Measurements from ENCODE around the gene DCHS2.

The DCHS2 gene

GRCh38 chr4:154452798-154453346 is 38.7 kb downstream of the DCHS2 start:
- H3K36me3 ChIP-seq (ENCODE audit: control insufficient read depth, insufficient read depth, low read length): no peaks in the 10 kb centered on the region
- WGBS (ENCODE audit: insufficient coverage, insufficient read length): no CpG with 5 or more reads among the region's 5 CpGs

GRCh38 chr4:154450966-154451365 is 40.6 kb downstream of the DCHS2 start:
- Histone ChIP-seq H3K36me3 (ENCODE audit: control insufficient read depth, insufficient read depth, low read length) (no peaks in the 10 kb centered on the region), H3K4me1 (ENCODE audit: control insufficient read depth, insufficient read depth, low read length) (no peaks in the 10 kb centered on the region; the same call in 1 of the 2 replicates), H3K27ac (ENCODE audit: low read length) (no peak overlapping the region), H3K27me3 (ENCODE audit: control insufficient read depth, insufficient read depth, low read length) (no peaks in the 10 kb centered on the region), H3K9me3 (ENCODE audit: control insufficient read depth, insufficient read depth, low read length) (no peaks in the 10 kb centered on the region), H3K4me3 (ENCODE audit: low read length) (no peak overlapping the region)
- WGBS (ENCODE audit: insufficient coverage, insufficient read length): no CpG with 5 or more reads among the region's 1 CpG
- DNase-seq (ENCODE audit: low read depth, low spot score): no peak

More at GRCh38 chr4:154452798-154453346, 38.7 kb downstream of the DCHS2 start:
- H3K4me1 ChIP-seq (ENCODE audit: control insufficient read depth, insufficient read depth, low read length): no peaks in the 10 kb centered on the region; the same call in 1 of the 2 replicates
- DNase-seq (ENCODE audit: low read depth, low spot score): no peak
- H3K4me3 ChIP-seq (ENCODE audit: low read length): no peak overlapping the region
- no peak overlapping the region for H3K27ac ChIP-seq (ENCODE audit: low read length)
- no peaks in the 10 kb centered on the region for H3K27me3 ChIP-seq (ENCODE audit: control insufficient read depth, insufficient read depth, low read length)
- no peaks in the 10 kb centered on the region for H3K9me3 ChIP-seq (ENCODE audit: control insufficient read depth, insufficient read depth, low read length)

GRCh38 chr4:154444958-154445357 is 46.6 kb downstream of the DCHS2 start:
- no peaks in the 10 kb centered on the region for H3K27me3 ChIP-seq (ENCODE audit: control insufficient read depth, insufficient read depth, low read length)
- no peaks in the 10 kb centered on the region for H3K36me3 ChIP-seq (ENCODE audit: control insufficient read depth, insufficient read depth, low read length)
- no peaks in the 10 kb centered on the region for H3K9me3 ChIP-seq (ENCODE audit: control insufficient read depth, insufficient read depth, low read length)
- no peak overlapping the region for H3K27ac ChIP-seq (ENCODE audit: low read length)
- no peak overlapping the region for H3K4me3 ChIP-seq (ENCODE audit: low read length)
- DNase-seq (ENCODE audit: low read depth, low spot score): no peak
- H3K4me1 ChIP-seq (ENCODE audit: control insufficient read depth, insufficient read depth, low read length): no peaks in the 10 kb centered on the region; the same call in 1 of the 2 replicates
- no CpG with 5 or more reads among the region's 2 CpGs for WGBS (ENCODE audit: insufficient coverage, insufficient read length)

- H3K4me3 ChIP-seq (ENCODE audit: low read length): no peak overlapping the region
- DNase-seq (ENCODE audit: low read depth, low spot score): no peak
- H3K36me3 ChIP-seq (ENCODE audit: control insufficient read depth, insufficient read depth, low read length): no peaks in the 10 kb centered on the region
- H3K27ac ChIP-seq (ENCODE audit: low read length): no peak overlapping the region
- 100% methylated on average over 1 of the region's 3 CpGs for WGBS (ENCODE audit: insufficient coverage, insufficient read length)
- H3K27me3 ChIP-seq (ENCODE audit: control insufficient read depth, insufficient read depth, low read length): no peaks in the 10 kb centered on the region
- no peaks in the 10 kb centered on the region for H3K9me3 ChIP-seq (ENCODE audit: control insufficient read depth, insufficient read depth, low read length)
- H3K4me1 ChIP-seq (ENCODE audit: control insufficient read depth, insufficient read depth, low read length): no peaks in the 10 kb centered on the region
These were observed 49.6 kb downstream of the DCHS2 start for GRCh38 chr4:154441982-154442381.

GRCh38 chr4:154441124-154441523 is 50.5 kb downstream of the DCHS2 start:
- no peak overlapping the region for H3K27ac ChIP-seq (ENCODE audit: low read length)
- no peaks in the 10 kb centered on the region for H3K4me1 ChIP-seq (ENCODE audit: control insufficient read depth, insufficient read depth, low read length)
- H3K4me3 ChIP-seq (ENCODE audit: low read length): no peak overlapping the region
- H3K36me3 ChIP-seq (ENCODE audit: control insufficient read depth, insufficient read depth, low read length): no peaks in the 10 kb centered on the region
- H3K9me3 ChIP-seq (ENCODE audit: control insufficient read depth, insufficient read depth, low read length): no peaks in the 10 kb centered on the region
- DNase-seq (ENCODE audit: low read depth, low spot score): no peak
- no peaks in the 10 kb centered on the region for H3K27me3 ChIP-seq (ENCODE audit: control insufficient read depth, insufficient read depth, low read length)
- no CpG with 5 or more reads among the region's 1 CpG for WGBS (ENCODE audit: insufficient coverage, insufficient read length)

- Histone ChIP-seq H3K4me1 (ENCODE audit: control insufficient read depth, insufficient read depth, low read length) (no peaks in the 10 kb centered on the region), H3K9me3 (ENCODE audit: control insufficient read depth, insufficient read depth, low read length) (no peaks in the 10 kb centered on the region), H3K27me3 (ENCODE audit: control insufficient read depth, insufficient read depth, low read length) (no peaks in the 10 kb centered on the region), H3K27ac (ENCODE audit: low read length) (no peak overlapping the region), H3K4me3 (ENCODE audit: low read length) (no peak overlapping the region), H3K36me3 (ENCODE audit: control insufficient read depth, insufficient read depth, low read length) (no peaks in the 10 kb centered on the region)
- WGBS (ENCODE audit: insufficient coverage, insufficient read length): no CpG with 5 or more reads among the region's 1 CpG
- DNase-seq (ENCODE audit: low read depth, low spot score): no peak
These were observed 52.4 kb downstream of the DCHS2 start for GRCh38 chr4:154439224-154439623.

- WGBS (ENCODE audit: insufficient coverage, insufficient read length): no CpG with 5 or more reads among the region's 1 CpG
- no peak for DNase-seq (ENCODE audit: low read depth, low spot score)
- no peak overlapping the region for H3K27ac ChIP-seq (ENCODE audit: low read length)
These were observed 55.7 kb downstream of the DCHS2 start for GRCh38 chr4:154435895-154436294.

GRCh38 chr4:154433543-154433942 is 58.1 kb downstream of the DCHS2 start:
- WGBS (ENCODE audit: insufficient coverage, insufficient read length): no CpG with 5 or more reads among the region's 6 CpGs
- H3K27ac ChIP-seq (ENCODE audit: low read length): no peak overlapping the region
- no peak for DNase-seq (ENCODE audit: low read depth, low spot score)
- no peak overlapping the region for H3K4me3 ChIP-seq (ENCODE audit: low read length)
- H3K4me1 ChIP-seq (ENCODE audit: control insufficient read depth, insufficient read depth, low read length): no peaks in the 10 kb centered on the region
- H3K27me3 ChIP-seq (ENCODE audit: control insufficient read depth, insufficient read depth, low read length): no peaks in the 10 kb centered on the region
- no peaks in the 10 kb centered on the region for H3K9me3 ChIP-seq (ENCODE audit: control insufficient read depth, insufficient read depth, low read length)
- no peaks in the 10 kb centered on the region for H3K36me3 ChIP-seq (ENCODE audit: control insufficient read depth, insufficient read depth, low read length)

More at GRCh38 chr4:154435895-154436294, 55.7 kb downstream of the DCHS2 start:
- Histone ChIP-seq H3K36me3 (ENCODE audit: control insufficient read depth, insufficient read depth, low read length) (no peaks in the 10 kb centered on the region), H3K4me1 (ENCODE audit: control insufficient read depth, insufficient read depth, low read length) (no peaks in the 10 kb centered on the region), H3K4me3 (ENCODE audit: low read length) (no peak overlapping the region), H3K9me3 (ENCODE audit: control insufficient read depth, insufficient read depth, low read length) (no peaks in the 10 kb centered on the region), H3K27me3 (ENCODE audit: control insufficient read depth, insufficient read depth, low read length) (no peaks in the 10 kb centered on the region)

GRCh38 chr4:154429176-154429575 is 62.4 kb downstream of the DCHS2 start:
- DNase-seq (ENCODE audit: low read depth, low spot score): no peak
- WGBS (ENCODE audit: insufficient coverage, insufficient read length): no CpG with 5 or more reads among the region's 5 CpGs
- H3K27ac ChIP-seq (ENCODE audit: low read length): no peak overlapping the region

GRCh38 chr4:154427149-154427548 is 64.5 kb downstream of the DCHS2 start:
- Histone ChIP-seq H3K27ac (ENCODE audit: low read length) (no peak overlapping the region), H3K4me1 (ENCODE audit: control insufficient read depth, insufficient read depth, low read length) (no peaks in the 10 kb centered on the region)
- no CpG with 5 or more reads among the region's 6 CpGs for WGBS (ENCODE audit: insufficient coverage, insufficient read length)

More at GRCh38 chr4:154429176-154429575, 62.4 kb downstream of the DCHS2 start:
- Histone ChIP-seq H3K9me3 (ENCODE audit: control insufficient read depth, insufficient read depth, low read length) (no peaks in the 10 kb centered on the region), H3K4me1 (ENCODE audit: control insufficient read depth, insufficient read depth, low read length) (no peaks in the 10 kb centered on the region), H3K4me3 (ENCODE audit: low read length) (no peak overlapping the region), H3K27me3 (ENCODE audit: control insufficient read depth, insufficient read depth, low read length) (no peaks in the 10 kb centered on the region), H3K36me3 (ENCODE audit: control insufficient read depth, insufficient read depth, low read length) (no peaks in the 10 kb centered on the region)

GRCh38 chr4:154425514-154425913 is 66.1 kb downstream of the DCHS2 start:
- no peak for DNase-seq (ENCODE audit: low read depth, low spot score)
- Histone ChIP-seq H3K36me3 (ENCODE audit: control insufficient read depth, insufficient read depth, low read length) (no peaks in the 10 kb centered on the region), H3K4me3 (ENCODE audit: low read length) (no peak overlapping the region), H3K4me1 (ENCODE audit: control insufficient read depth, insufficient read depth, low read length) (no peaks in the 10 kb centered on the region), H3K27me3 (ENCODE audit: control insufficient read depth, insufficient read depth, low read length) (no peaks in the 10 kb centered on the region), H3K9me3 (ENCODE audit: control insufficient read depth, insufficient read depth, low read length) (no peaks in the 10 kb centered on the region), H3K27ac (ENCODE audit: low read length) (no peak overlapping the region)
- WGBS (ENCODE audit: insufficient coverage, insufficient read length): no CpG with 5 or more reads among the region's 3 CpGs

More at GRCh38 chr4:154427149-154427548, 64.5 kb downstream of the DCHS2 start:
- no peak for DNase-seq (ENCODE audit: low read depth, low spot score)
- Histone ChIP-seq H3K4me3 (ENCODE audit: low read length) (no peak overlapping the region), H3K36me3 (ENCODE audit: control insufficient read depth, insufficient read depth, low read length) (no peaks in the 10 kb centered on the region), H3K9me3 (ENCODE audit: control insufficient read depth, insufficient read depth, low read length) (no peaks in the 10 kb centered on the region), H3K27me3 (ENCODE audit: control insufficient read depth, insufficient read depth, low read length) (no peaks in the 10 kb centered on the region)
